Adrenal gland (tissue), 12 donors: ENCODE results near the gene ETF1. TPM values are rescaled to one million over a fixed set of nuclear protein-coding genes. Genes with fewer than 3 reads are reported as not detected.
"Not testable (repeated sequence)": the region's sequence is repeated elsewhere in the genome, so short reads cannot be mapped to it uniquely, and the experiment has no call there.

ENCODE experiments used
- DNase-seq, 7 donors: peaks; one replicate each; pipeline ENCODE4 v3.0.0-alpha.2; 2019 to 2020
- H3K27ac ChIP-seq, 5 donors: fragments of 200-600 bp; sonication (generic) in 4 of 5; 1 replicate in 3 of 5; 2 replicates in 2 of 5; pipeline versions ENCODE4 v1.5.1 to v1.8.0; 2016 to 2020; ENCODE audit warnings: mild to moderate bottlenecking in 1 of 5
- H3K27me3 ChIP-seq: fragments of 200-600 bp; 2 replicates; pipeline ENCODE4 v1.8.0; 2021
- H3K36me3 ChIP-seq, 2 donors: fragments of 200-600 bp; replicated peaks in 1 of 2; 1 replicate in 1 of 2; 2 replicates in 1 of 2; pipeline versions ENCODE4 v1.5.1 to v1.8.0; 2018 to 2022
- H3K4me1 ChIP-seq, 2 donors: fragments of 200-600 bp; replicated peaks in 1 of 2; 1 replicate in 1 of 2; 2 replicates in 1 of 2; pipeline versions ENCODE4 v1.5.1 to v1.8.0; 2018 to 2021
- H3K4me3 ChIP-seq, 4 donors: fragments of 200-600 bp; sonication (generic) in 3 of 4; one replicate each; pipeline ENCODE4 v1.5.1; 2016 to 2018
- H3K9me3 ChIP-seq, 3 donors: fragments of 200-600 bp; sonication (generic) in 1 of 3; replicated peaks in 1 of 3; 1 replicate in 2 of 3; 2 replicates in 1 of 3; pipeline versions ENCODE4 v1.5.1 to v1.8.0; 2016 to 2021
- CTCF ChIP-seq, 6 experiments: fragments of 450-650 bp in 4 of 6; fragments of 200-600 bp in 2 of 6; sonication (generic) in 1 of 6; IDR thresholded peaks; 1 replicate in 5 of 6; 2 replicates in 1 of 6; pipeline versions ENCODE4 v1.5.1 to v1.8.0; 2016 to 2021; ENCODE audit warnings: antibody characterized with exemption in 6 of 6, mild to moderate bottlenecking in 2 of 6, moderate library complexity in 1 of 6
- POLR2A ChIP-seq, 2 donors: fragments of 450-650 bp; IDR thresholded peaks; one replicate each; pipeline ENCODE4 v1.6.1; 2017; ENCODE audit warnings: antibody characterized with exemption in 2 of 2, mild to moderate bottlenecking in 2 of 2, moderate library complexity in 1 of 2
- WGBS, 4 donors: extraction: QIAGEN DNeasy Blood & Tissue Kit in 2 of 4; methylation state at CpG; one replicate each; pipeline versions ENCODE4 v1.1.5 to v1.1.7; 2013 to 2017; 5-methylcytosine and 5-hydroxymethylcytosine counted together
- intact Hi-C, 2 donors: fragments of 100-400 bp; cut with DNase I; formaldehyde crosslinking; loops; one replicate each; pipeline versions ENCODE4 v1.14.1 to v1.15.0; 2022 to 2023
- polyA plus RNA-seq, 3 donors: library from polyadenylated mRNA; stranded (reverse); fragments of 200-250 nt in 2 of 3; fragments of 350-450 nt in 1 of 3; fragmentation: Illumina TruSeq in 1 of 3; extraction: RNeasy Lipid Tissue Mini Kit (QIAGEN cat#74804) in 1 of 3; gene quantifications; one replicate each; pipeline ENCODE4 v1.2.3, GENCODE V29; 2013 to 2014
- total RNA-seq, 9 donors: library from RNA; depleted of rRNA in 4 of 9; stranded (reverse); fragments of >200 nt in 4 of 9; fragments of 120-200 nt in 1 of 9; fragmentation: NEBNext Ultra II Directional in 1 of 9; extraction: Animal tissue kit (Norgen Biotek cat#: 25700) in 1 of 9; gene quantifications; one replicate each; pipeline versions ENCODE4 v1.1.0 to v1.2.4, GENCODE V29; 2013 to 2023
- donor health status: healthy with polysubstance abuse.
- donor health status: Bipolar disorder and iron deficiency.
- donor health status: DM: yes; HTN: yes; CAD: no.
- donor health status: DM: no; HTN: no; CAD: no.
- donor health status: DM: no; HTN: no; CAD: no.
- donor health status: DM: yes; HTN: yes; CAD: no.

Gene ETF1
- total and polyA plus RNA-seq, 12 donors, result 25.4 to 178 (median 72.3) TPM

GRCh38 chr5:138508958-138509357 is 34.1 kb downstream of the ETF1 start:
- H3K27ac ChIP-seq, result peak overlapping the region in 2 of 5 donors; percentile 44 to 67
- H3K4me1 ChIP-seq, result peaks cover 9 to 33% of the 10 kb centered on the region in 2 donors
- intact Hi-C loops, result no loop called here
- H3K9me3 ChIP-seq, result no peaks in the 10 kb centered on the region
- H3K4me3 ChIP-seq, result no peak overlapping the region
- peak in 1 of 7 donors; percentile 9 for DNase-seq
- WGBS, 4 donors, result 76 to 88% (median 79%) methylated on average over 3 of the region's 3 CpGs
- no peaks in the 10 kb centered on the region for H3K27me3 ChIP-seq
- TF ChIP-seq CTCF (IDR thresholded peaks at IDR 0.05) (no peak), POLR2A (IDR thresholded peaks at IDR 0.05) (no peak)
- peaks cover 0 to 58% of the 10 kb centered on the region in 2 donors for H3K36me3 ChIP-seq

DNA sequence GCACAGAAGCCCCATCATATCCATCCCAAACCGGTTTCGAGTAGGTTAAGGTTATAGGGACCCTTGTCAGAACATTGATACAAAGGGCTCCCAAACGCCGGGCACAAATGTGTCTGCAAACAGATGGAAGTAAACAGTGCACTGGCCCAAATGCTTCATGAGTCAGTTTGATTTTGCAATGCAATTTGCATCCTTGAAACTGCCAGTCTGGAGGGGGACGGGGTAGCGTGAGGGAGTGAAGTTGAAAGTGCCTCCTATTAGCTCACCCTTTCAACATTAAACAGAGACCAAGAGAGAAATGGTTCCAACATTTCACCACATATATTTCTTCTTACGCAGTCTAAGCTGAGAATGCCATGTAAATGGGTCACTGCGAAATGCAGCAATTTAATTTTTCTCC is 35.6 kb downstream of the ETF1 start:
- intact Hi-C loops, H3K4me3 ChIP-seq, H3K27me3 ChIP-seq, H3K9me3 ChIP-seq: not testable (repeated sequence)
- peak in 1 of 2 donors; percentile 60 for TF ChIP-seq POLR2A (IDR thresholded peaks at IDR 0.05)
- Histone ChIP-seq H3K27ac (peak overlapping the region; percentile 28 to 70 (median 67)), H3K36me3 (peaks cover 0 to 43% of the 10 kb centered on the region in 2 donors), H3K4me1 (peaks cover 9 to 34% of the 10 kb centered on the region in 2 donors)
- DNase-seq, result peak; percentile 56 to 81 (median 79)
- WGBS, 4 donors, result 35 to 53% (median 45%) methylated on average over 8 of the region's 8 CpGs

DNA sequence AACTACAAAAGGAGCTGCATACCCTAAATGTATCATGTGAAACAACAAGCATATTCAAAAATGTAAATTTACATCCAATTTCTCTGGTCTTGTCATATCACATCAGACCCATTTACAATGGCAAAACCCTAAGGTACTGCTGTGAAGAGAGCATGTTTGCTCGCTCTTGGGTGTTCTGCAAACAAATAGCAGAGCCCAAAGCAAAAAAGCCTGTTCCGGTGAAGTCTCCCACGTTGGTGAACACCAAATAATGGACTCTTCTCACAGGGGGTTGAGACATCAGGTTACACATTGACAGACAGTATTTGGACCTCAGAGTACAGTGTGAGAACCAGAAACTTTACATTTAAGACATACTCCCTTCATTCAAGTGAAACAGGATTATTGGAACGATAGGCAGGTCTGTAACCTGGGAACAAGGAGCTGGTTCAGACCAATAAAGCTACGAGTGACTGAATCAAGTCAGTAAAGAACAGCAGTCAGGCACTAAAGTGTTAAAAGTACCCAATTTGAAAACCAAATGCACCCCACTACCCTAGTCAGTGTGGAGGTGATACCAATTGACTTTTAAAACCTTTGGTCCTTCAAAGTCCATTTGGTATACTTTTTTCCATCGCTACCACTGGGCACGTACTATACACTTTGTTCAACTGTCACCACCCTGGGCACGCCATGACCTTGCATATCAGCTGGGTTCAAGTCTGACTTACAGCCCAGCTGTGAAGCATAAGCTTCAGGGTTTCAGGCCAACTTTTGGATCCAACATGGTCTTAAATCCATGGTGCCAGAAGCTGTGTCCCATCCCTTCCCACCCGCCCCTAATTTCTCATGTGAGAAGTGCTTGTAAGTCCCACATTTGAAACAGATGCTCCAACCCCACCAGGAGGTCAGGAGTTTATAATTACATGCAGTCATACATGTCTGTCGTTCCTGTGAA is 36.4 kb downstream of the ETF1 start:
- intact Hi-C loops, result no loop called here
- 72 to 78% (median 75%) methylated on average over 10 of the region's 10 CpGs for WGBS, 4 donors
- peak overlapping the region in 3 of 5 donors; percentile 17 to 67 (median 34) for H3K27ac ChIP-seq

GRCh38 chr5:138504799-138505198 is 38.2 kb downstream of the ETF1 start:
- WGBS, 4 donors, result 27 to 43% (median 38%) methylated on average over 1 to 4 of the region's 4 CpGs
- DNase-seq, result peak; percentile 43 to 79 (median 69)
- no peak overlapping the region for H3K4me3 ChIP-seq
- H3K27me3 ChIP-seq, result no peaks in the 10 kb centered on the region
- intact Hi-C loops, result loop anchor here (2.0 to 5.0 kb wide), 2 partner anchors 47 to 50 kb away; no protein-coding TSS in a partner anchor
- H3K4me1 ChIP-seq, result peaks cover 9 to 34% of the 10 kb centered on the region in 2 donors
- TF ChIP-seq POLR2A (IDR thresholded peaks at IDR 0.05), result no peak
- no peak for TF ChIP-seq CTCF (IDR thresholded peaks at IDR 0.05)
- peak overlapping the region in 3 of 5 donors; percentile 22 to 55 (median 45) for H3K27ac ChIP-seq
- H3K36me3 ChIP-seq, result peaks cover 0 to 27% of the 10 kb centered on the region in 2 donors
- no peaks in the 10 kb centered on the region for H3K9me3 ChIP-seq

More for the DNA sequence above, 36.4 kb downstream of the ETF1 start:
- TF ChIP-seq POLR2A (IDR thresholded peaks at IDR 0.05), result no peak
- no peak for TF ChIP-seq CTCF (IDR thresholded peaks at IDR 0.05)
- H3K4me1 ChIP-seq, result peaks cover 9 to 34% of the 10 kb centered on the region in 2 donors
- peak in 5 of 7 donors; percentile 25 to 63 (median 45) for DNase-seq
- H3K36me3 ChIP-seq, result peaks cover 0 to 40% of the 10 kb centered on the region in 2 donors
- H3K4me3 ChIP-seq, result no peak overlapping the region
- no peaks in the 10 kb centered on the region for H3K27me3 ChIP-seq
- no peaks in the 10 kb centered on the region for H3K9me3 ChIP-seq
